ENCODE measurements around the gene AMH.

DNA sequence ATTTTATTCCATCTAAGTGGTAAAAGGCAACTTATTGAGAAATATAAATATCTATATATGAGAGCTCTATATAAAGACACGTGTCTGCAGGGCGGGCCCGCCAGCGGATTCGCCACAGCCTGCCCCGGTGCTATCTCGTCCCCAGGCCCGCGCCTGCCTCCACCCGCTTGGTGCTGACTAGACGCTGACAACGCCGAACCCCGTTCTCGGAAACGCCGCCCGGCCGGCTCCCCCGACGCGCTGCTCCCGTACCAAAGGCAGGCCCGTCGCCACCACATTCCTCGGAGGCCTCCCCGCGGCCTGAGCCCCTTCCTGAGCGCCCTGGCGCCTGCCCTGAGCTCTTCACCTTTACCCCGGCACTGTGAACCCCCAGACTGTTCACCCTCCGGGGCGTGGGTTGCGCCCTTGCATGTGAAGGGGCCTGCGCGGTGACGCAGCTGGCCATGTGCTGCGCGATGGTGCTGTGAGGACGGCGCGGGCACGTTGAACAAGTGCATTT lies 19.0 kb upstream of the AMH start:
- TF ChIP-seq, protein P1, sequence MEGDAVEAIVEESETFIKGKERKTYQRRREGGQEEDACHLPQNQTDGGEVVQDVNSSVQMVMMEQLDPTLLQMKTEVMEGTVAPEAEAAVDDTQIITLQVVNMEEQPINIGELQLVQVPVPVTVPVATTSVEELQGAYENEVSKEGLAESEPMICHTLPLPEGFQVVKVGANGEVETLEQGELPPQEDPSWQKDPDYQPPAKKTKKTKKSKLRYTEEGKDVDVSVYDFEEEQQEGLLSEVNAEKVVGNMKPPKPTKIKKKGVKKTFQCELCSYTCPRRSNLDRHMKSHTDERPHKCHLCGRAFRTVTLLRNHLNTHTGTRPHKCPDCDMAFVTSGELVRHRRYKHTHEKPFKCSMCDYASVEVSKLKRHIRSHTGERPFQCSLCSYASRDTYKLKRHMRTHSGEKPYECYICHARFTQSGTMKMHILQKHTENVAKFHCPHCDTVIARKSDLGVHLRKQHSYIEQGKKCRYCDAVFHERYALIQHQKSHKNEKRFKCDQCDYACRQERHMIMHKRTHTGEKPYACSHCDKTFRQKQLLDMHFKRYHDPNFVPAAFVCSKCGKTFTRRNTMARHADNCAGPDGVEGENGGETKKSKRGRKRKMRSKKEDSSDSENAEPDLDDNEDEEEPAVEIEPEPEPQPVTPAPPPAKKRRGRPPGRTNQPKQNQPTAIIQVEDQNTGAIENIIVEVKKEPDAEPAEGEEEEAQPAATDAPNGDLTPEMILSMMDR (IDR thresholded peaks at IDR 0.05 in 2 of 3, conservative IDR thresholded peaks at IDR 0.05 in 1 of 3; ENCODE audit: borderline replicate concordance in 1 of 3, insufficient read depth in 1 of 3, low read depth in 2 of 3, low read length in 2 of 3), result no peak
- TF ChIP-seq, protein P2, sequence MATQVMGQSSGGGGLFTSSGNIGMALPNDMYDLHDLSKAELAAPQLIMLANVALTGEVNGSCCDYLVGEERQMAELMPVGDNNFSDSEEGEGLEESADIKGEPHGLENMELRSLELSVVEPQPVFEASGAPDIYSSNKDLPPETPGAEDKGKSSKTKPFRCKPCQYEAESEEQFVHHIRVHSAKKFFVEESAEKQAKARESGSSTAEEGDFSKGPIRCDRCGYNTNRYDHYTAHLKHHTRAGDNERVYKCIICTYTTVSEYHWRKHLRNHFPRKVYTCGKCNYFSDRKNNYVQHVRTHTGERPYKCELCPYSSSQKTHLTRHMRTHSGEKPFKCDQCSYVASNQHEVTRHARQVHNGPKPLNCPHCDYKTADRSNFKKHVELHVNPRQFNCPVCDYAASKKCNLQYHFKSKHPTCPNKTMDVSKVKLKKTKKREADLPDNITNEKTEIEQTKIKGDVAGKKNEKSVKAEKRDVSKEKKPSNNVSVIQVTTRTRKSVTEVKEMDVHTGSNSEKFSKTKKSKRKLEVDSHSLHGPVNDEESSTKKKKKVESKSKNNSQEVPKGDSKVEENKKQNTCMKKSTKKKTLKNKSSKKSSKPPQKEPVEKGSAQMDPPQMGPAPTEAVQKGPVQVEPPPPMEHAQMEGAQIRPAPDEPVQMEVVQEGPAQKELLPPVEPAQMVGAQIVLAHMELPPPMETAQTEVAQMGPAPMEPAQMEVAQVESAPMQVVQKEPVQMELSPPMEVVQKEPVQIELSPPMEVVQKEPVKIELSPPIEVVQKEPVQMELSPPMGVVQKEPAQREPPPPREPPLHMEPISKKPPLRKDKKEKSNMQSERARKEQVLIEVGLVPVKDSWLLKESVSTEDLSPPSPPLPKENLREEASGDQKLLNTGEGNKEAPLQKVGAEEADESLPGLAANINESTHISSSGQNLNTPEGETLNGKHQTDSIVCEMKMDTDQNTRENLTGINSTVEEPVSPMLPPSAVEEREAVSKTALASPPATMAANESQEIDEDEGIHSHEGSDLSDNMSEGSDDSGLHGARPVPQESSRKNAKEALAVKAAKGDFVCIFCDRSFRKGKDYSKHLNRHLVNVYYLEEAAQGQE (IDR thresholded peaks at IDR 0.05; ENCODE audit: low read depth), result no peak
- no peak for TF ChIP-seq POLR2A (IDR thresholded peaks at IDR 0.05; ENCODE audit: borderline replicate concordance, extremely low read depth, insufficient read depth, insufficient read length)
- TF ChIP-seq, protein P3, sequence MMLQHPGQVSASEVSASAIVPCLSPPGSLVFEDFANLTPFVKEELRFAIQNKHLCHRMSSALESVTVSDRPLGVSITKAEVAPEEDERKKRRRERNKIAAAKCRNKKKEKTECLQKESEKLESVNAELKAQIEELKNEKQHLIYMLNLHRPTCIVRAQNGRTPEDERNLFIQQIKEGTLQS (IDR thresholded peaks at IDR 0.05), result no peak
- TF ChIP-seq, protein P4, sequence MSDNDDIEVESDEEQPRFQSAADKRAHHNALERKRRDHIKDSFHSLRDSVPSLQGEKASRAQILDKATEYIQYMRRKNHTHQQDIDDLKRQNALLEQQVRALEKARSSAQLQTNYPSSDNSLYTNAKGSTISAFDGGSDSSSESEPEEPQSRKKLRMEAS (IDR thresholded peaks at IDR 0.05), result no peak
- no peak for TF ChIP-seq EGR1 (IDR thresholded peaks at IDR 0.05; ENCODE audit: low read depth)
- no peak for TF ChIP-seq POLR2AphosphoS5 (IDR thresholded peaks at IDR 0.05; ENCODE audit: low read depth, low read length)
- no peak for TF ChIP-seq EZH2phosphoT487 (IDR thresholded peaks at IDR 0.05; ENCODE audit: borderline replicate concordance)
- TF ChIP-seq, protein P5, sequence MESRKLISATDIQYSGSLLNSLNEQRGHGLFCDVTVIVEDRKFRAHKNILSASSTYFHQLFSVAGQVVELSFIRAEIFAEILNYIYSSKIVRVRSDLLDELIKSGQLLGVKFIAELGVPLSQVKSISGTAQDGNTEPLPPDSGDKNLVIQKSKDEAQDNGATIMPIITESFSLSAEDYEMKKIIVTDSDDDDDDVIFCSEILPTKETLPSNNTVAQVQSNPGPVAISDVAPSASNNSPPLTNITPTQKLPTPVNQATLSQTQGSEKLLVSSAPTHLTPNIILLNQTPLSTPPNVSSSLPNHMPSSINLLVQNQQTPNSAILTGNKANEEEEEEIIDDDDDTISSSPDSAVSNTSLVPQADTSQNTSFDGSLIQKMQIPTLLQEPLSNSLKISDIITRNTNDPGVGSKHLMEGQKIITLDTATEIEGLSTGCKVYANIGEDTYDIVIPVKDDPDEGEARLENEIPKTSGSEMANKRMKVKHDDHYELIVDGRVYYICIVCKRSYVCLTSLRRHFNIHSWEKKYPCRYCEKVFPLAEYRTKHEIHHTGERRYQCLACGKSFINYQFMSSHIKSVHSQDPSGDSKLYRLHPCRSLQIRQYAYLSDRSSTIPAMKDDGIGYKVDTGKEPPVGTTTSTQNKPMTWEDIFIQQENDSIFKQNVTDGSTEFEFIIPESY (IDR thresholded peaks at IDR 0.05; ENCODE audit: extremely low read depth, insufficient replicate concordance, low read length), result no peak
- TF ChIP-seq SIN3A (IDR thresholded peaks at IDR 0.05; ENCODE audit: low read depth), result no peak
- TF ChIP-seq FOSL1 (IDR thresholded peaks at IDR 0.05; ENCODE audit: low read depth), result no peak

All from HCT116 (cell line).